ENCODE measurements around the gene ETV3. TPM values are rescaled to one million over a fixed set of nuclear protein-coding genes. Genes with fewer than 3 reads are reported as not detected.

Gene ETV3
- polyA plus RNA-seq, 3 donors: 4.8 to 62.3 (median 6.3) TPM

- intact Hi-C loops (cut with micrococcal nuclease): no loop called here
- Histone ChIP-seq H3K27me3 (ENCODE audit: control insufficient read depth in 2 of 2, insufficient read depth in 2 of 2, low read length in 2 of 2) (no peaks in the 10 kb centered on the region), H3K9me3 (replicated peaks in 1 of 2; ENCODE audit: control insufficient read depth in 1 of 2, insufficient read depth in 1 of 2, low read length in 2 of 2) (no peaks in the 10 kb centered on the region), H3K4me3 (replicated peaks in 1 of 3; ENCODE audit: low read depth in 2 of 3, low read length in 3 of 3) (no peak overlapping the region), H3K9ac (ENCODE audit: insufficient read depth, low read length, poor library complexity, severe bottlenecking) (no peak overlapping the region), H3K36me3 (replicated peaks in 1 of 2; ENCODE audit: control insufficient read depth in 1 of 2, insufficient read depth in 2 of 2, low read length in 2 of 2) (no peaks in the 10 kb centered on the region), H3K4me1 (ENCODE audit: control insufficient read depth in 1 of 2, insufficient read depth in 2 of 2, low read length in 2 of 2) (peaks cover 16 to 22% of the 10 kb centered on the region in 2 donors), H3K79me2 (ENCODE audit: insufficient read depth, low read length) (no peaks in the 10 kb centered on the region), H3K4me2 (replicated peaks; ENCODE audit: extremely low read depth, low read length, poor library complexity, severe bottlenecking) (no peak overlapping the region), H2AFZ (ENCODE audit: insufficient read depth, low read depth, low read length, poor library complexity, severe bottlenecking) (no peak overlapping the region), H3K27ac (ENCODE audit: low read depth in 1 of 2, low read length in 2 of 2) (no peak overlapping the region), H4K20me1 (ENCODE audit: insufficient read depth, low read length) (no peaks in the 10 kb centered on the region)
- DNase-seq: peak in 1 of 3 donors; percentile 37
- Mint-ChIP-seq H3K4me1 (peaks cover 19% of the 10 kb centered on the region), H3K9me3 (no peaks in the 10 kb centered on the region), H3K27me3 (ENCODE audit: low read depth in 3 of 3) (peaks cover 0 to 2% (median 0%) of the 10 kb centered on the region in 3 donors), H3K4me3 (no peak overlapping the region), H3K27ac (no peak overlapping the region), H3K36me3 (no peaks in the 10 kb centered on the region)
- TF ChIP-seq CTCF (IDR thresholded peaks at IDR 0.05): no peak
- no CpG with 5 or more reads among the region's 1 CpG for WGBS (ENCODE audit: insufficient coverage)
These were observed 6.9 kb upstream of the ETV3 start for GRCh38 chr1:157145076-157145475.

- no peak overlapping the region for H3K4me2 ChIP-seq (replicated peaks; ENCODE audit: extremely low read depth, low read length, poor library complexity, severe bottlenecking)
- no CpG with 5 or more reads among the region's 1 CpG for WGBS (ENCODE audit: insufficient coverage)
- no peaks in the 10 kb centered on the region for H3K27me3 ChIP-seq (ENCODE audit: control insufficient read depth in 2 of 2, insufficient read depth in 2 of 2, low read length in 2 of 2)
- TF ChIP-seq CTCF (IDR thresholded peaks at IDR 0.05): no peak
- Mint-ChIP-seq H3K27ac (no peak overlapping the region), H3K27me3 (ENCODE audit: low read depth in 3 of 3) (peaks cover 0 to 2% (median 0%) of the 10 kb centered on the region in 3 donors), H3K4me3 (no peak overlapping the region), H3K9me3 (no peaks in the 10 kb centered on the region), H3K36me3 (no peaks in the 10 kb centered on the region), H3K4me1 (peaks cover 19% of the 10 kb centered on the region)
- no peaks in the 10 kb centered on the region for H3K9me3 ChIP-seq (replicated peaks in 1 of 2; ENCODE audit: control insufficient read depth in 1 of 2, insufficient read depth in 1 of 2, low read length in 2 of 2)
- no peak overlapping the region for H2AFZ ChIP-seq (ENCODE audit: insufficient read depth, low read depth, low read length, poor library complexity, severe bottlenecking)
- H3K79me2 ChIP-seq (ENCODE audit: insufficient read depth, low read length): no peaks in the 10 kb centered on the region
- peaks cover 16 to 22% of the 10 kb centered on the region in 2 donors for H3K4me1 ChIP-seq (ENCODE audit: control insufficient read depth in 1 of 2, insufficient read depth in 2 of 2, low read length in 2 of 2)
- H3K36me3 ChIP-seq (replicated peaks in 1 of 2; ENCODE audit: control insufficient read depth in 1 of 2, insufficient read depth in 2 of 2, low read length in 2 of 2): no peaks in the 10 kb centered on the region
- no peak overlapping the region for H3K4me3 ChIP-seq (replicated peaks in 1 of 3; ENCODE audit: low read depth in 2 of 3, low read length in 3 of 3)
- no peak for DNase-seq
- H4K20me1 ChIP-seq (ENCODE audit: insufficient read depth, low read length): no peaks in the 10 kb centered on the region
- no peak overlapping the region for H3K9ac ChIP-seq (ENCODE audit: insufficient read depth, low read length, poor library complexity, severe bottlenecking)
- H3K27ac ChIP-seq (ENCODE audit: low read depth in 1 of 2, low read length in 2 of 2): no peak overlapping the region
- intact Hi-C loops (cut with micrococcal nuclease): no loop called here
These were observed 6.3 kb upstream of the ETV3 start for GRCh38 chr1:157144509-157144908.

Data from CD14-positive monocyte (primary cell).